Stimulated activated CD8-positive, alpha-beta memory T cell treated with anti-CD3 and anti-CD28 coated beads, Interleukin-7, amount 100 ng/mL, for 24 hours (primary cell): Measurements from ENCODE around the gene THPO.

Experiments
- DNase-seq: peaks from one replicate; pipeline ENCODE4 v3.0.0-alpha.2; 2020; ENCODE audit warnings: low read depth

THPO gene

DNA sequence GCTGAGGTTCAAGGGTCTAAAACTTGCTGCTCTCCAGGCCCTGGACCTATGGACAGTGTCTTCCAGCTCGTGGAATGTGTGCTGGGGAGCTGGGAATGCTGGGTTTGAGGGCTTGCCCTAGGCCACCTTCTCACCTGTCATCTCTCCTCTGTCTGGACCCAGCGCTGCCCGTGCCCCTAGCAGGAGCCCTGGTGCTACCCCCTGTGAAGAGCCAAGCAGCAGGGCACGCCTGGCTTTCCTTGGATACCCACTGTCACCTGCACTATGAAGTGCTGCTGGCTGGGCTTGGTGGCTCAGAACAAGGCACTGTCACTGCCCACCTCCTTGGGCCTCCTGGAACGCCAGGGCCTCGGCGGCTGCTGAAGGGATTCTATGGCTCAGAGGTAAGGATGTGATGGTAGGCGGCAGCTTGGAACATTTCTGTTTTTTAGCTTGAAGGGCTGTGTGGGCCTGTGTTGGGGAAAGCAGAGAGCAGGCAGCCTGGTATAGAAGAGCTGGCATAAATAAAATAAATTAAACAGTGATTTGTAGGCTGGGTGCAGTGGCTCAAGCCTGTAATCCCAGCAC is 6.9 kb upstream of the THPO start:
- no peak for DNase-seq

DNA sequence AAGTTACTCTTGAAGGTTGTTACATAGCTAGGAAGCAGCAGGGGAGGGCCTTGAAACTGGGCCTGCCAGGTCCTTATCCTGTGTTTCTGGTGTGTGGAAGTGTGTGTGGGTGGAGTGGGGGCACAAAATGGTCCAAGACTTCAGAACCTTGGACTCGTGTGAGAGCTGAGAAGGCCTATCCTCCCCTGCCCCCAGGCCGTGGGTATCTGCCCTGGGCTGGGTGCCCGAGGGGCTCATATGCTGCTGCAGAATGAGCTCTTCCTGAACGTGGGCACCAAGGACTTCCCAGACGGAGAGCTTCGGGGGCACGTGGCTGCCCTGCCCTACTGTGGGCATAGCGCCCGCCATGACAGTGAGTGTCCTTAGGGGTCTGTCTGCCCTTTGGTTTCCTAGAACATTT is 6.3 kb upstream of the THPO start:
- DNase-seq: no peak

DNA sequence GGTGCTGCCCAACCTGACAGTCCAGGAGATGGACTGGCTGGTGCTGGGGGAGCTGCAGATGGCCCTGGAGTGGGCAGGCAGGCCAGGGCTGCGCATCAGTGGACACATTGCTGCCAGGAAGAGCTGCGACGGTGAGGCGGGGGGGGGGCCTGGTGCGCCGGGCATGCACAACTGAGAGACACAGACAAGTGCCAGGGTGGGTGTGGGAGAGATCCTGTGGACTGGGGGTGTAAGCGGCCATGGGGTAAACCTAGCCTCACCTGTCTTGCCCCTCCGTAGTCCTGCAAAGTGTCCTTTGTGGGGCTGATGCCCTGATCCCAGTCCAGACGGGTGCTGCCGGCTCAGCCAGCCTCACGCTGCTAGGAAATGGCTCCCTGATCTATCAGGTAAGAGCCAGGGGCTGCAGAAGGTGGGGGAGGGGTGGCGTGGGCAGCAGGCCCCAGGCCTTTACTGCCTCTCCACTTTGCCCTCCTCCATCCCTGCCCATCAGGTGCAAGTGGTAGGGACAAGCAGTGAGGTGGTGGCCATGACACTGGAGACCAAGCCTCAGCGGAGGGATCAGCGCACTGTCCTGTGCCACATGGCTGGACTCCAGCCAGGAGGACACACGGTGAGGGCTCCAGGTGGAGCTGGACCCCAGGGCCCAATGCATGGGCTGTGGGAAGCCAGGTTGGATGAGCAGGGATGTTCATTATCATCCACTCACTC is 5.2 kb upstream of the THPO start:
- DNase-seq: no peak

DNA sequence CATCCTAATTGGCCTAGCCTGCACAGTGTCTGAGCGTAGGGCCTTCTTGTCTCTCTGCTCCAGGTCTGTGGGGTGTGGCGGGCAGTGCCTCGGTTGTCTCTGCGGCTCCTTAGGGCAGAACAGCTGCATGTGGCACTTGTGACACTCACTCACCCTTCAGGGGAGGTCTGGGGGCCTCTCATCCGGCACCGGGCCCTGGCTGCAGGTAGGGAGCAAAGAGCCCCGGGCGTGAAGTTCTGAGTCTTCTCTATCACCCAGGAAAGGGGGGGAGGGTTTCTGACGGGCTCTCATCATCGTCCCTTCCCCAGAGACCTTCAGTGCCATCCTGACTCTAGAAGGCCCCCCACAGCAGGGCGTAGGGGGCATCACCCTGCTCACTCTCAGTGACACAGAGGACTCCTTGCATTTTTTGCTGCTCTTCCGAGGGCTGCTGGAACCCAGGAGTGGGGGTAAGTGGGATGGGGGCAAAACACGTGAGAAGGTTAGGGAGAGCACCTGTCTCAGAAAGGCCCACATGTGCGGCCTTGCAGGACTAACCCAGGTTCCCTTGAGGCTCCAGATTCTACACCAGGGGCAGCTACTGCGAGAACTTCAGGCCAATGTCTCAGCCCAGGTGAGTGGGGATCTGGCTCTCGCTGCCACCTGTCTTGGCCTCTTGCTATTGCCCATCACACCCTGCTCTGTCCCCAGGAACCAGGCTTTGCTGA is 4.5 kb upstream of the THPO start:
- no peak for DNase-seq

DNA sequence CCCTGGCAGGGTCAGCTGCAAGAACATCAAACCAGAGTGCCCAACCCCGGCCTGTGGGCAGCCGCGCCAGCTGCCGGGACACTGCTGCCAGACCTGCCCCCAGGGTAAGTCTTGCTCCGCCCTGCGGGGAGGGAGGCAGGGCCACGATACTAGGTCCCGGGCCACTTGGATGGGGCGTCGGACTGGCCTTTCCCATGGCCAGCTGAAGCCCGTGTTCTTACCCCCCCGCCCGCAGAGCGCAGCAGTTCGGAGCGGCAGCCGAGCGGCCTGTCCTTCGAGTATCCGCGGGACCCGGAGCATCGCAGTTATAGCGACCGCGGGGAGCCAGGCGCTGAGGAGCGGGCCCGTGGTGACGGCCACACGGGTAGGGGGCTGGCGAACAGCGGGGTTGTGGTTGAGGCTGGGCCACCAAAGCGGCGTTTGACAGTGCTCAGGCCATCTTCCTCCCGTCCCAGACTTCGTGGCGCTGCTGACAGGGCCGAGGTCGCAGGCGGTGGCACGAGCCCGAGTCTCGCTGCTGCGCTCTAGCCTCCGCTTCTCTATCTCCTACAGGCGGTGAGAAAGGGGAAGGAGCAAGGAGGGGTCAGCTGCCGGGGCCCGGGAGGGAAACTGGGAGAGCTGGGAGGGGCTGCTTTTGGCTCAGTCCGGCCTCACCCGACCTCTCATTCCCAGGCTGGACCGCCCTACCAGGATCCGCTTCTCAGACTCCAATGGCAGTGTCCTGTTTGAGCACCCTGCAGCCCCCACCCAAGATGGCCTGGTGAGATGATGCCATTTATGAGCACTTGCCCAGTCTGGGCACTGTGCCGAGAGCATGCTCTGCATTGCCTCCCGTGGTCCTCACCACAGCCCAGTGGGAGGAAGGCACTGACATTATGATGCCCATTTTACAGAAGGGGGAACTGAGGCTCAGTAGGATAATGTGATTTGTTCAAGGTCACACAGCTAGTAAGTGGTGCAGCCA is 3.5 kb upstream of the THPO start:
- DNase-seq: no peak

DNA sequence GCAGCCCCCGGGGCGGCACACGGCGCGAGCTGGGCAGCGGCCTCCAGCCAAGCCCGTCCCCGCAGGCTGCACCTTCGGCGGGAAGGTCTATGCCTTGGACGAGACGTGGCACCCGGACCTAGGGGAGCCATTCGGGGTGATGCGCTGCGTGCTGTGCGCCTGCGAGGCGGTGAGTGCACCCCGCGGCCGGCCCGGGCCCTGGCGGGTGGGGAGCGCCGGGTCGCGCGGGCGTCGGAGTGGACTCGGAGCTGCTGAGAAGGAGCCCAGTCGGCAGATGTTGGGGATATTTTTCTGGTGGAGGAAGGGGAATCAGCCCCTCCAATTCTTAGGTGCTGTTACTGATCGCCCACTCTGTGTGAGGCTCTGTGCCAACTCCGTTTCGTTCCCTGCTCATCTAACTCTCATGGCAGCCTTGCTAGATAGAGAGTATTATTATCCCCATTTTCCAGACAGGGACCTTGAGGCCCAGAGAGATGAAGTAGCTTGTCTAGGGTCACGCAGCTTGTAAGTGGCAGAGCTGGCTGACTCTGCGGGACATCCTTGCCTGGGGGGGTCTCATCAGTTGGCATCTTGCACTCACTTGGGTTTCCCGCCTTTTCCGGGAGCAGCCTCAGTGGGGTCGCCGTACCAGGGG is 2.7 kb upstream of the THPO start:
- no peak for DNase-seq

DNA sequence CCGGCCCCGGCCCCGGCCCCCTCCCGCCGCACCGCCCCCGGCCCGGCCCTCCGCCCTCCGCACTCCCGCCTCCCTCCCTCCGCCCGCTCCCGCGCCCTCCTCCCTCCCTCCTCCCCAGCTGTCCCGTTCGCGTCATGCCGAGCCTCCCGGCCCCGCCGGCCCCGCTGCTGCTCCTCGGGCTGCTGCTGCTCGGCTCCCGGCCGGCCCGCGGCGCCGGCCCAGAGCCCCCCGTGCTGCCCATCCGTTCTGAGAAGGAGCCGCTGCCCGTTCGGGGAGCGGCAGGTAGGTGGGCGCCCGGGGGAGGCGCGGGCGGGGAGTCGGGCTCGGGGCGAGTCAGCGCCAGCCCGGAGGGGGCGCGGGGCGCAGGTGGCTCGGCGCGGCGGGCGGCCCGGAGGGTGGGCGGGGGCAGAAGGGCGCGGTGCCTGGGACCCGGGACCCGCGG is 2.2 kb upstream of the THPO start:
- DNase-seq: no peak

DNA sequence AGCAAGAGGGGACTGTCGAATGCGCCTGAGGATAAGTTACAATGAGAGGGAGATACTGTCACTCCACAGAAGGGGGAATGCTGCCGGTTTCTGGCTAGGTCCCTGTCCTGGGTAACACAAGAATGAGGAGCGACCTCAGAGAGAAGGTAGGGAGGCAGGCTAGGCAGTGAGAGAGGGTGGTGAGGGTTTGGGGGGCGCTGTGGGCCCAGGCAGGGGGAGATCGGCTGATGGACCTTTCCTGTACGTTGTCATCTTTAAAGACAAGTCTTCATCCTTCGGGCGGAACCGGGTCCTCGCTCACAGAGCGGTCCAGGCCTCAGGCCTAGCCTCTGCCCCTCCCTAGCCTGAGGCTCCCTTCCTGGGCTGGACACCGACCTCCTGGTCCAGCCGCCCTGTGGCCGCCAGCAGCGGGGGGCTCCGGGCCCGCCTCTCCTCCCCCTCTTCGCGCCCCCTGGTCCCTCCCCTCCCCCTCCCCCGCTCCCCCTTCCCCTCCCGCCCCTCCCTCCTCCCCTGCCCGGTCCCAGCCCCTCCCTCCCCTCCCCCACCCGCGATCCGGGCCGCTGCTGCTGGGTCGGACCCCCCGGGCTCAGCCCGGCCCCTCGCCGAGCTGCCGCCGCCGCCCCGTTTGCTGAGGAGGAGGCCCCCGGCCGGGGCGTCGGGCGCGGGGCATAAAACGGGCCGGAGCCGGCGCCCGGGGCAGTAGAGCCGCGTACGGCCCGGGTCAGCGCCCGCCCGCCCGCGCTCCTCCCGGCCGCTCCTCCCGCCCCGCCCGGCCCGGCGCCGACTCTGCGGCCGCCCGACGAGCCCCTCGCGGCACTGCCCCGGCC is 1.6 kb upstream of the THPO start, which contains the start of gene CHRD:
Gene CHRD (plus strand): TSS at position 697 of the 827 bp plus-strand sequence. CDS start 265 bp downstream, outside the sequence.
- DNase-seq: no peak

DNA sequence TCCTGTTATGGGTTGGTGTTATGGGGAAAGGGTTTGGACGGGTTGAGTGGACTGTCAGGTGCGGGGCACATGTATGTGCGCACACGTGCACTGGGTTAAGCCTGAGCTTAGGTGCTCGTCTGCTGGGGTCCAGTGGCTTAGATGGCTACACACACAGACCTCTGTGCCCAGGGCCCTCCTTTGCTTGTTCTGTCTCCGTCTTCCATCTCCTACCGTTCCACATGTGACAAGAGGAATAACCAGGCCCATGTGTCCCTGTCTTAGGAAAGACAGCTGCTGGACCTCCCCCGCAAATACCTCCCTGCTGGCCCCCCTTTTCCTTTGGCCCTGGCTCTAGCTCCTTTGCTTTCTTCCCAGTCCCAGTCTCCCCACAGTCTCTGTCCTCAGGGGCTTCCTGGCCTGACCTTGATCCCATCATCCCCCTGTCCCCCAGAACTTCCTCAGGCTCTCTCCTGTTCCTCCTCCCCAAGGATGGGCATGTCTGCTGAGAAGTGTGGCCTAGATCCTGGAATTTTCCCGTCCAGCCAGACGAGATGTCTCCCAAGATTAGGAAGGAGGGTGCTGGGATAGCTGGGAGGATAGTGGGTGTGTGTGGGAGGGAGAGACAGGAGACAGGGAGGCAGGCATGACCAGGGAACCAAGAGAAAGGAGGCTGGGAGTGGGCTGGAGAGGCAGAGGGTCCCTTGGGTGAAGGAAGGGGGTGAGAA is 797 bp upstream of the THPO start:
- no peak for DNase-seq

DNA sequence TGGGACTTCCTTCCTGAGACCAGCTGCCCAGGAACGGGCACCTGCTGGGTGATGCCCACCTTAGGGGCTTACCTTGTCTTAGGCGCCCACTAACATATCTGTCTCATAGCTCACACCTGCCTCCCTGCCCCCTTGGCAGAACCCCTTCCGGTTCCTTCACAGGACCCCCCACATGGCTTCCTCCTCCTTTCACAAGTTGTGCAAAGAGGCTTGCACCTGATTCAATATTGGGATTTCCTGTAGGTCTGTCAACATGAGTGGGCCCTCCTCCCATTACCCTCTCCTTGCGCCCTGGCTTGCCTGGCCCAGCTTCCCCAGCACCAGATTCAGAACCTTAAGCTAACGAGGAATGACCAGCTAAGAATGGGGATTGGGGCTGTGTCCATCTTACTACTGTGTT is 633 bp downstream of the THPO start:
- no peak for DNase-seq

DNA sequence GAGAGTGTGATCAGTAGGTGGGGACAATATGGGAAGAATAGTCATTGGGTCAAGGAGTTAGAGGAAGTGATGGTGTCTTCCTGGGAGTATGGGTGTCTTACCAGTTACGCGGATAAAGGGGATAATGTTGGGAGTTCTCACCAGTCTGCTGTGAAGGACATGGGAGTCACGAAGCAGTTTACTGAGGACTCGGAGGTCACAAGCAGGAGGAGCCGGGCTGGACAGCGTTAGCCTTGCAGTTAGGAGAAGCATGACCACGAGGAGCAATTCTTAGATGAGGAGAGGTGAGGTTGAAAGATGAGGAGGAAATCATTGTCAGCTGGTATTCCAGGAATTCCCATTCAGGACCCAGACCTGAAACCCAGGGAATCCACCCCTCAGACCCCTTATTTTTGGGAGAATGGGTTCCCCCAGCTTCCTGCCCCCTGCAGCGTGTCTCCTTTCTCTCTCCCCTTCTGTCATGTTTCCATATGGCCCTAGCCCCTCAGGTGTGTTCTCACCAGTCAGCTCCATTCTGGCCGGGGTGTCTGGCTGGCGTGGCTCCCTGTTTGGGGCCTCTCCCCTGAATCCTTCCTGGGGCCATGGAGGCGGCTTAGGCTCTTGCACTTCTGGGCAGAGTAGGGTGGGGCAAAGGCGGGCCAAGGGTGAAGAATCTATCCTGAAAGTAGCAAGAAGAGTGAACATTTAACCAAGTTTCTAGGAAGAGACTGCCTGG is 2.1 kb downstream of the THPO start:
- DNase-seq: no peak

DNA sequence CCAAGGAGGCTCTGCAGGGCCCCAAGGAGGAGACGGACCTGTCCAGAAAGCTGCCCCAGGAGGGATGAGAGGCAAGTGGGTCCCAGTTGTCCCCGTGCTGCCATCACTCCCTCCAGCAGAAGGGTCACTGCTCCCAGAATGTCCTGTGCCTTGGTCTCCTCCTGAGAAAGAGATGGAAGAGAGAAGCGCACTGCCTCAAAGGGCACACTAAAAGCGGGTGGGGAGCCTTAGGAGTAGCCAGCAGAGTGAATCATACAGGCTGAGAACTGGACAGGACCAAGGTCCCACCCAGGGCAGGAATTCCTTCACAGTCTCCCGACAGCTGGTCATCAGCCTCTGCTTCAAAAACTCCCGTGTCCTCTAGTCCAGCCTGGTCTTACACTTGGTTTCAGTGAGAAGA is 4.6 kb downstream of the THPO start:
- no peak for DNase-seq

DNA sequence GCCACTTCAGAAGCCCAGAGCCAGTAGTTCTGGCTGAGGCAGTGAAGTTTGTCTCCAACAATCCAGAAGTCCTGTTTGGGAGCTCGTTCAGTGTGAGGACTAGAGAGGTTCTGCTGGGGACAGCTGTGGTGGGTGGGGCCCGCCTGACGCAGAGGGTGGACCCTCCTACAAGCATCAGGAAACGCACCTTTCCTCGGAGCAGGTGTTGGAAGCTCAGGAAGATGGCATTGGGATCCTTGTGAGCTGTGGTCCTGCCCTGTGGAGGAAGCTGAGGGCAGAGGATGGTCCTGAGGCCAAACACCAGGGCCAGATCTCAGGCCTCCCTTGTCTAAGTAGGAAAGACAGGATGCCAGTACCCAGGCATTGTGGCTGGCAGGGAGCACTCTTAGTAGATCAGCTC is 5.1 kb downstream of the THPO start:
- DNase-seq: no peak

DNA sequence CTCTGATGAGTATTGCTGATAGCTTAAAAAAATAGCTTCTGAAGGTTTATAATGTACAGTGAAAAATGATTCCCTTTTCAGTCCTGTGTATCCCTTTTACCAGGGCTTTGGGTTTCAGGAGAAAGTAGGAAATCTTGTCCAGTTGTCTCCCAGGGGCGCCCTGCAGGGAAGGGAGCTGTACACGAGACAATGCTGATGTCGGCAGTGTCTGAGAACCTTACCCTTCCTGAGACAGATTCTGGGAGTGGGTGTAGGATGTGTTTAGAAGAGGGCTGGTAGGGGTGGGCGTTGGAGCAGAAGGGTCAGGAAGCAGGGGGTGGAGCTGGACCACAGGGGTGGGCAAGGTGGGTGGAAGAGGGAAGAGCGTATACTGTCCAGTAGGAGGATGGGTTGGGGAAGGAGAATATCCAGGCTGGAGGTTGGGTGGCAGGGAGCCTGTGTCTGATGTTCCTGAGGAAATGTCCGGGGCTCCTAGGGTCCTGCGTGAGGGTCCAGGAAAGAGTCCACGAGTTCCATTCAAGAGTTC is 5.6 kb downstream of the THPO start:
- no peak for DNase-seq

DNA sequence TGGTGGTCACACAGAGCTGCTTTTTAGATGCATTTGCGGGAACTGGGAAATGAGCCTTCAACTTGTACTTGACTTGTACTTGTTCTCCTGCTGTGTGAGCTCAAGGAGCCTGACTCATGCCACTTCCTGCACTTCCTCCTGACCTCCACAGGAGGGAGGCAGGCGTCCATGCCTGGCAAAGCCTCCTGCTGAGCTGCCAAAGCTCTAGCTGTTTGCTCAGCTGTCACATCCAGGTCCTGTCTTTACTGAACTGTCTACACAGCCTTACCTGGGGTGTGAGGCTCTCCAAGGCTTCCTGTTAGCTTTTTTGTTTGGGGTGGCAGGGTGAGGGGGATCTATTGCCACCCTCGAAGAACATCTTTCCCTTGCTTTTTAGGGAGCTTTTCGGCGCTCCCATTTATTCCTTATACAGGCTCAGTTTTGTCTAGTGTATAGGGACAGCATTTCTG is 6.4 kb downstream of the THPO start:
- DNase-seq: no peak

DNA sequence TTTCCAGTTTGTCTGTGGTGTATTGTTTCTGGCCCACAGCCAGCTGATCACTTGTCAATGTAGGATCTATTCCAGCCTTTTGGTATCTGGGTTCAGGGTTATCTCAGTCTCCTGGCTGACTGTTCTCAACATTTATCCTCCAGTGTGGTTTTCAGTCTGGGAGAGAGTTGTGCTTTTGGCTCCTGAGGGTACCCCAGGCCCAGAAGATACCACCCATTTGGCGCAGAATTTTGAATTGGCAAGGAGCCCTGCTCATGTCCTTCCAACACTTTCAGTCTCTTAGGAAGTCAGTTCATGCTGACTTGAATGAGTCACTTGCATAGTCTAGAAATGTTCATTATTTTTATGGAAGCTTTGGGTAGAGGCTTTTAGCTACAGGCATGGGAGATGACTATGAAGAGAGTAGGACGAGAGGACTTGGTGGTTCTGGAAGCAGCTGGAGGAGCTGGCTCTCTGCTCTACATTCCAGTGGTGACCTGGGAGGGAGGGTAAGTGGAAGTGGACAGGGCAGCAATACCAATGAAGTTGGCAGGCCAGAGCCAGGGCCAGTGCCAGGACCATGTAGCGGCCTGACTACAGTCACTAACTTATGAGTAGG is 9.3 kb downstream of the THPO start:
- DNase-seq: no peak

DNA sequence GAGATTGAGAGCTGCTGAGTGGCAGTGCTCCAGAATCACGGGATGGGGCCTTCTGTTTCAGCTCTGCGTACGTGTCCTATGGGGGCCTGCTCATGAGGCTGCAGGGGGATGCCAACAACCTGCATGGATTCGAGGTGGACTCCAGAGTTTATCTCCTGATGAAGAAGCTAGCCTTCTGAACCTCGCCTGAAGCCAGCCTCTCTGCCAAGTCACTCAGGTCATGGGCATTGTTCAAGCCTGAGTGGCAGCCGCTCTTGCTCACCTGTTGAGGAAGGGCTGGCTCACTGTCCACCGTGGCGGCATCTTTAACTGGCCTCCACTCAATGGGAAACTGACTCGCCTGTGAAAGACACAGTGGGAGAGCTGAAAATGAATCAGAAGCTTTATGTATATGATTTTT is 9.9 kb downstream of the THPO start:
- no peak for DNase-seq

DNA sequence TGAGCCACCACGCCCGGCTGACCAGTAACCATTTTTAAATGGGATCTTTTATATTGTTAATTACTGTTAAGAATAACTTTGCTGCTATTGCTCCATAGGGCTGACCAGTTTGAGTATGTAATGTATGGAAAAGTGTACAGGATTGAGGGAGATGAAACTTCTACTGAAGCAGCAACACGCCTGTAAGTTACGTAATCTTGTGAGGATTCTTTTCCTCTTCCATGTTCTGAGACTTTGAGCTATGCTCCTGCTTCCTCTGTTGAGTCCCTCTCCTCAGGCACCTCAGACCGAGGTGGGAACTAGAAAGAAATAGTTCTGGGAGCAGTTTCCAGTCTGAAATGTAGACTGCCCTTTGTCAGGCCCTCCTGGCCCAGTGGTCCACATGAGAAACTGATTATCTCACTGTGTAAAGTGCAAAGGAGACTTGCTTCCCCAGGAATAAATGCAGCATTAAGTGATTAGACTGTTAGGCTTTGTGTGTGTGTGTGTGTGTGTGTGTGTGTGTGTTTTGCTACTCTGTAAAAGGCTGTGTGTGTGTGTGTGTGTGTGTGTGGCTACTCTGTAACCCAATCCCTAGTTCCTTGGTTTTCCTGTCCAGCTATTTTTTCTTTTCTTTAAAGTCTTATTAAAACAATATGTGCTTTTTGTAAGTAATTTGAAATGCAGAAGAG is 11.3 kb downstream of the THPO start:
- DNase-seq: no peak
